Keratinocyte (primary cell): ENCODE measurements around the gene KCNMA1. TPM values are rescaled to one million over a fixed set of nuclear protein-coding genes. Genes with fewer than 3 reads are reported as not detected.

ENCODE experiments used
- DNase-seq: peaks from one replicate; pipeline ENCODE4 v3.0.0-alpha.2; 2011; ENCODE audit warnings: low read depth, missing footprints, low spot score
- FAIRE-seq: peaks from 2 replicates; lab custom pipeline; 2011; peaks lifted over from hg19 to GRCh38; lab: Jason Lieb, UNC
- H2AFZ ChIP-seq: 2 replicates; pipeline ENCODE4 v1.6.0; 2012; ENCODE audit warnings: low read length, control low read depth, inconsistent platforms; ENCODE audit not compliant: control insufficient read depth
- H3K27ac ChIP-seq: 2 replicates; pipeline ENCODE4 v1.5.1; 2011; ENCODE audit warnings: low read length; ENCODE audit not compliant: control insufficient read depth, insufficient read depth
- H3K27me3 ChIP-seq: 3 replicates; pipeline ENCODE4 v1.6.0; 2011; ENCODE audit warnings: low read length; ENCODE audit not compliant: control insufficient read depth, insufficient read depth; ENCODE audit errors: extremely low read depth
- H3K36me3 ChIP-seq, 2 experiments: 2 replicates in 1 of 2; 3 replicates in 1 of 2; pipeline ENCODE4 v1.5.1; 2011; ENCODE audit warnings: low read length in 2 of 2, mild to moderate bottlenecking in 1 of 2; ENCODE audit not compliant: control insufficient read depth in 2 of 2, insufficient read depth in 2 of 2; ENCODE audit errors: extremely low read depth in 1 of 2
- H3K4me1 ChIP-seq: 3 replicates; pipeline ENCODE4 v1.5.1; 2011; ENCODE audit warnings: low read length; ENCODE audit not compliant: control insufficient read depth, insufficient read depth; ENCODE audit errors: extremely low read depth
- H3K4me2 ChIP-seq: 3 replicates; pipeline ENCODE4 v1.6.0; 2011; ENCODE audit warnings: low read depth, low read length; ENCODE audit not compliant: control insufficient read depth, insufficient read depth; ENCODE audit errors: extremely low read depth
- H3K4me3 ChIP-seq, 3 experiments: fragments of 200-600 bp in 1 of 3; sonication (generic) in 1 of 3; 2 replicates in 2 of 3; 3 replicates in 1 of 3; pipeline ENCODE4 v1.5.1; 2011 to 2016; ENCODE audit warnings: low read length in 3 of 3, mild to moderate bottlenecking in 3 of 3, control low read depth in 2 of 3, inconsistent platforms in 1 of 3, low read depth in 1 of 3, mixed read lengths in 1 of 3, mixed run types in 1 of 3, moderate library complexity in 1 of 3; ENCODE audit not compliant: control insufficient read depth in 2 of 3, insufficient read depth in 2 of 3; ENCODE audit errors: extremely low read depth in 1 of 3
- H3K79me2 ChIP-seq: 2 replicates; pipeline ENCODE4 v1.6.0; 2012; ENCODE audit warnings: low read length; ENCODE audit not compliant: control insufficient read depth, insufficient read depth
- H3K9ac ChIP-seq: 3 replicates; pipeline ENCODE4 v1.6.0; 2011; ENCODE audit warnings: low read length; ENCODE audit not compliant: control insufficient read depth, insufficient read depth; ENCODE audit errors: extremely low read depth
- H3K9me1 ChIP-seq: 3 replicates; pipeline ENCODE4 v1.6.0; 2011; ENCODE audit warnings: low read length; ENCODE audit not compliant: control insufficient read depth, insufficient read depth; ENCODE audit errors: extremely low read depth
- H3K9me3 ChIP-seq: 2 replicates; pipeline ENCODE4 v1.5.1; 2012; ENCODE audit warnings: low read depth, low read length; ENCODE audit not compliant: control insufficient read depth
- H4K20me1 ChIP-seq: 3 replicates; pipeline ENCODE4 v1.6.0; 2011; ENCODE audit warnings: low read length; ENCODE audit not compliant: control insufficient read depth, insufficient read depth; ENCODE audit errors: extremely low read depth
- CTCF ChIP-seq, 3 experiments: IDR thresholded peaks in 1 of 3; conservative IDR thresholded peaks in 1 of 3; optimal IDR thresholded peaks in 1 of 3; 2 replicates in 2 of 3; 3 replicates in 1 of 3; pipeline versions ENCODE3 to v1.5.1; 2011; ENCODE audit warnings: low read length in 3 of 3, mild to moderate bottlenecking in 3 of 3, moderate library complexity in 2 of 3, control low read depth in 1 of 3, inconsistent platforms in 1 of 3; ENCODE audit not compliant: insufficient read depth in 2 of 3; ENCODE audit errors: extremely low read depth in 1 of 3
- EZH2 ChIP-seq: IDR thresholded peaks from one replicate; pipeline ENCODE4 v1.6.1; 2012; ENCODE audit warnings: inconsistent platforms, mild to moderate bottlenecking, low read length, moderate library complexity
- dilution Hi-C: fragments of 300-500 bp; cut with MboI; formaldehyde crosslinking; loops from one replicate; pipeline ENCODE4 v1.7.0; 2020; ENCODE audit warnings: low sequenced_read_pairs; ENCODE audit not compliant: extremely low pct_ligation_motif_present
- polyA plus RNA-seq, 5 experiments: library from polyadenylated mRNA; depleted of rRNA in 3 of 5; stranded (reverse) in 3 of 5; stranded (forward) in 1 of 5; unstranded in 1 of 5; fragments of >200 nt; gene quantifications; 1 replicate in 1 of 5; 2 replicates in 3 of 5; 3 replicates in 1 of 5; pipeline versions ENCODE4 v1.2.1 to v1.2.3, GENCODE V29; 2011 to 2012; ENCODE audit warnings: missing spikeins in 2 of 5, low read depth in 1 of 5, low replicate concordance in 1 of 5

The KCNMA1 gene
- polyA plus RNA-seq, 1 donor (not counting 4 experiments of a cell fraction or from before 2014, with no cell fraction given): 6.3 TPM

GRCh38 chr10:77381750-77382149, 255.9 kb downstream of the KCNMA1 start:
- DNase-seq: no peak
- Histone ChIP-seq H3K27me3 (no peaks in the 10 kb centered on the region), H3K4me2 (no peak overlapping the region), H3K9me1 (peaks cover 2% of the 10 kb centered on the region), H3K9ac (no peak overlapping the region), H4K20me1 (no peaks in the 10 kb centered on the region), H3K4me3 (no peak overlapping the region), H3K79me2 (no peaks in the 10 kb centered on the region), H3K27ac (no peak overlapping the region), H3K36me3 (no peaks in the 10 kb centered on the region), H3K4me1 (peaks cover 4% of the 10 kb centered on the region), H2AFZ (no peak overlapping the region), H3K9me3 (no peaks in the 10 kb centered on the region)
- no peak for TF ChIP-seq CTCF (optimal IDR thresholded peaks at IDR 0.05 in 1 of 3, IDR thresholded peaks at IDR 0.05 in 1 of 3, conservative IDR thresholded peaks at IDR 0.05 in 1 of 3; ENCODE audit: extremely low read depth in 1 of 3, insufficient read depth in 2 of 3, low read length in 3 of 3)
- no peak for TF ChIP-seq EZH2
- FAIRE-seq: no peak
- dilution Hi-C loops: no loop called here

- Histone ChIP-seq H3K27me3 (no peaks in the 10 kb centered on the region), H3K4me3 (no peak overlapping the region), H3K9me1 (peaks cover 2% of the 10 kb centered on the region), H2AFZ (no peak overlapping the region), H3K27ac (no peak overlapping the region), H3K9ac (no peak overlapping the region), H3K36me3 (no peaks in the 10 kb centered on the region), H3K4me2 (no peak overlapping the region), H3K9me3 (no peaks in the 10 kb centered on the region), H4K20me1 (no peaks in the 10 kb centered on the region), H3K4me1 (no peaks in the 10 kb centered on the region), H3K79me2 (no peaks in the 10 kb centered on the region)
- no peak for FAIRE-seq
- dilution Hi-C loops: no loop called here
- no peak for DNase-seq
- no peak for TF ChIP-seq EZH2
- TF ChIP-seq CTCF (optimal IDR thresholded peaks at IDR 0.05 in 1 of 3, IDR thresholded peaks at IDR 0.05 in 1 of 3, conservative IDR thresholded peaks at IDR 0.05 in 1 of 3; ENCODE audit: extremely low read depth in 1 of 3, insufficient read depth in 2 of 3, low read length in 3 of 3): no peak
Measured at GRCh38 chr10:77380723-77381122, 256.9 kb downstream of the KCNMA1 start.
